HuH-7 (cell line): Measurements from ENCODE around the gene SEZ6.

Source experiments
- DNase-seq: peaks from one replicate; pipeline ENCODE4 v3.0.0; 2011; ENCODE audit warnings: low spot score

SEZ6 gene

GRCh38 chr17:29034510-29034909 is 28.7 kb upstream of the SEZ6 start:
- no peak for DNase-seq

DNA sequence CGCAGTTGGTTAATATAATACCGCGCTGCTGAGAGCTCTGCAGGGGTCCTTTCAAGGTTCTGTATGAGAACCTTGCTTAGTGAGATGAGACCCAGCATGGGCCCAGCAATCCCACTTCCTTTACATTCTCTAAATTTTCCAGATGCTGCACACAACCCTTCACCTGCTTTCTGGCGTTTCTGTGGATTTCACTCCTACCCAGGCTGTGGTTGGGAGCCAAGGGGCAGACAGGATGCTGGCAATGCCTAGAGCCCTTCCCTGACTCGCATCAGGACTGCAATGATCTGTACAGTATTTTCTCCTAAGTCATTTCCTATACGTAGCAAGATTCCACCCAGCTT is 27.0 kb upstream of the SEZ6 start:
- DNase-seq, result no peak

DNA sequence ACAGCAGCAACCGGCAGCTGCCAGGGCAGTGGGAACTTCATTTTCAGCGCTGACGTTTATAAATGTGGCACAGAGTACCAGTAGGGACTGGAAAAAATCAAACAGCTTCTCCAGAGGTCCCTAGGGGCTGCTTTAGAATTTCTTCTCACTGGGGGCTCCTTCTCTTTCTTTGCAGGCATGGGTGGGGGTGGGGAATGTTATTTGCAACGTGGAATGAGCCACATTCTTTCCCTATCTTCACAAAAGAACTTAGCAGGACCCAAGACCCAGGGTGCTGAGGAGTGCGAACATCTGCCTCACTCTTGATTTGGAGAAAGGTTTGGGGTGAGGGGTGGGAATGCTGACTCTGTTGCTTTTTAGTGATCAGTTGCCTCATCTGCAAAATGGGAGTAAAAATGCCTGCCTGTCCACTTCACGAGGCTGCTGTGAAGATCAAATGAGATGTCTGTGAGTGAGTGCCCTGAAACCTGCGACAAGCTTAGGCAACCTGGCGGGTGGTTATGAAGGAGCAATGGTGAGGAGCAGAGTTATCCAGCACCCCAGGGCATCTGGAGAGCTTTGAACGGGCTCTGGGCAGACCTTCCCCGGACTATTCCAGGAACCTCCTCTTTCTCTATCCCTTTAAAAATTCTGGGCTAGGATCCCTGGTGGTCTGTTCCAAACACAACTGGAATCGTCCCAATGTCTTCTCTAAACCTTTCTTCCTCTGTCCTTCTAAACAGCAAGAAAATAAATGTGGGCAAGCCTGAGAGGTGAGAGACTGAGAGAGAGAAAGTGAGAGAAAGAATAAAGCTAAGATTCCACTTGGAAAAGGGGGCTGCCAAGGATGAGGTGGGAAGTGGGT is 26.4 kb upstream of the SEZ6 start:
- DNase-seq, result no peak

DNA sequence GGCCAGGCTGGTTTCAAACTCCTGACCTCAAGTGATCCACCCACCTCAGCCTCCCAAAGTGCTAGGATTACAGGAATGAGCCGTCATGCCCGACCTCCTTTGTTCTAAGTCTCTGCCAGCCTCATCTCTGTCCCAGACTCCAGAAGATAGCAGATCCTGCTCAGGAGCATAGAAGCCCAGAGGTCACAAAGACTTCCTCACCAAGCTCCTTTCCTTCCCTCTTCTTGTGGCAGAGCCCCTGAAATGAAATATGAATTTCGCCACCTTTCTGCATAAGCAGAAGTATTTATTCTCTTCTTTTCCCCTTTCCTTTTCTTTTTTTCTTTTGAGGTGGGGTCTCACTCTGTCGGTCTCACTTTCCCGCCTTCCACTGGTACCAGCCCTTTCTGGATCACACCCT is 25.7 kb upstream of the SEZ6 start:
- no peak for DNase-seq

- no peak for DNase-seq
These were observed 18.6 kb upstream of the SEZ6 start for GRCh38 chr17:29024316-29024952.

GRCh38 chr17:29022074-29022473 is 16.2 kb upstream of the SEZ6 start:
- DNase-seq, result no peak

GRCh38 chr17:29021226-29021625 is 15.4 kb upstream of the SEZ6 start:
- no peak for DNase-seq

DNA sequence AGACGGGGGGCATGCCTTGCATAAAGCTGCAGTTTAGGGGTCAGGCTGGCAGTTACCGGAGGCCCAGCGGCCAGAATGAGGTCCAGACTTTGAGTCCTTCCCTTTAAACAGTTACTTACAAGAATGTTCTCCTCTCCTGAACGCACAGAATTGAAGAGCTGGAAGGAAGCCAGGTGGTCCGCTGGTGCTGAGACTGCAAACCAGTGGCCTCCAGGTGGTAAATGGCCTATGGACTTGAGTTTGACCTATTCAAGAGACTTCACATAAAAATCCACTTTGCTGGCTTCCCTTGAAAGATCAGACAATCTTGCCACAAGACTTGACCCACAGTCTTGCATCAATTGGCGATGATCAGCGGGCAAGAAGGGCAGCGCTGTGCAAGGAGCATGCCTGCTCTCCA is 14.7 kb upstream of the SEZ6 start:
- no peak for DNase-seq

DNA sequence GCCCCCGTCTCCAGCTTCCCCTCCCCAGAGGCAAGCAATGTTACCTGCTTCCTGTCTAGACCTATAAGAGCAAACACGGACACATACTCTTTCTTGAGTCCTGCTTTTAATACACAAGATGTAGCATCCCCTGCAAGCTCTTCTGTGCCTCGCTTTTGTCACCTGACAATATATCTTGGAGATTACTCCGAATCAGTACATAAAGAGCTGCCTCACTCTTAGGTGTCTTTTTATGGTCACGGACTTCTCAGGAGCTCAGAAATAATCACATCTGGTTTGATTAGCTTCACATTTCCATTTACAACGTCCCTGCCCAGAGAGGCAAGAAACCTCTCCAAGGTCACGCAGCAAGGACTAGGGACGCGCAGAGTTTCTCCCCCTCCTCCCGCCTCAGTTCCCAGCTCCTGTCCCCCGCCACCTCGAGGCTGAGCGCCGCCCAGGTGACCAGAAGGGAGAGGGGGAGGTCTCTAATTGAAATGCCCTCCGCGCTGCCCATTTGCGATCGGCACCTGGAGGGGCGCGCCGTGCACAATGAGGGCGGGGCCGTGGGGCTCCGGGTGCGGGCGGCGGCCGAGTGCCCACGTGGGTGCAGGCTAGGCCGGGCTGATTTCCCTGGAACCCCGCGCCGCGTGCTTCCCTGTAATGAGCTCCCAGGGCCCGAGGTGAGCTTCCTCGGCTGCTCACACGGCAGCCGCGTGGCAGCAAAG is 13.8 kb upstream of the SEZ6 start:
- DNase-seq, result no peak

DNA sequence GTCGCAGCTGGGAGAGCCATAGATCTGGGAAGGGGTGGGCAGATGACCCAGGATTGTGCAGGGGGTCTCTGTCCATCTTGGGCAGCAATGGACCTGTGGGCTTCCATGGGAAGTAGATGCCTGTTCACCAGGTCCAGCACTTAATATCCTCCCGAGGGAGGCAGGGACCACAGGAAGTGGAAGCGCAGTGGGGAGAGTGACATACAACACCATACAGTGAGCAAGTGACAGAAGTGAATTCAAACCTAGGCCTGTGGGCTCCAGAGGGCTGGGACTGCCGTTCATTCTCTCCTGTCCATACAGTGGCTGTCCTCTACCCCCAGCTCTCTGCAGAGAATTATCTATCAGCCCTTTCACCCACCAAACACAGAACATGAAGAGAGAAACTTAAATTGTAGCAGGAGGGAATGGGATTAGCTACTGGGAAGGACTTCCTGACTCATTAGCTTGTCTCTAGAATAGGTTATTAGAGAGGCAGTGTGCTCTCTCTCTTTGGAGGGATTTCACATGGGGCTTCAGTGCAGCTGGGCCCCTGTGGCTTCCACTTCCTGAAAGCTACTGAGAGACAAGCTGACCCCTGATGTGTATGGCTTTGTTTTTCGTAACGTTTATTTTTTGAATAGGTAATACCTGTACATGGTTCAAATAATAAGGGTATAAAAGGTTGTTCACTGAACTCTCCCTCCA is 13.1 kb upstream of the SEZ6 start:
- DNase-seq, result no peak

GRCh38 chr17:29016345-29017210 is 10.7 kb upstream of the SEZ6 start:
- no peak for DNase-seq

DNA sequence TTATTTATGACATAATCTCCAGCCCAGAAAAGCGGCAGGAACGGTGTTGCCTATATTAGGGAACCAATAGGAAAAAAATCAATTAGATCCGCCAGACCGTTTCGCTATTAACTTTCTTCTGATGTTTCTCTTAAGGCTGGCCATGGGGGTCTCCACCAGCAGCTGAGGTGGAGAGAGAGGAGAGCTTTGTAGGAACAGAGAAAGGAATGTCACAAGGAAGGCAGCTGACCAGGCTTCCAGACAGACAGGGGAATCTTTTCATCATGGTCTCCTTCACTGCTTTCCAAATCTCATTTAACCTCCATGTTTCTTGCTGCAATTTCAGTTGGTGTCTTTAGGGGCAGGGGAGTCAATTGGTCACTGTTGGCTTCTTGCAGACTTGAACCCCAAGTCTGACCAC is 8.9 kb upstream of the SEZ6 start:
- DNase-seq, result no peak

GRCh38 chr17:29012535-29012934 is 6.7 kb upstream of the SEZ6 start:
- DNase-seq, result no peak

GRCh38 chr17:29010586-29010985 is 4.8 kb upstream of the SEZ6 start:
- DNase-seq, result no peak

GRCh38 chr17:29010129-29010528 is 4.3 kb upstream of the SEZ6 start:
- DNase-seq, result no peak

DNA sequence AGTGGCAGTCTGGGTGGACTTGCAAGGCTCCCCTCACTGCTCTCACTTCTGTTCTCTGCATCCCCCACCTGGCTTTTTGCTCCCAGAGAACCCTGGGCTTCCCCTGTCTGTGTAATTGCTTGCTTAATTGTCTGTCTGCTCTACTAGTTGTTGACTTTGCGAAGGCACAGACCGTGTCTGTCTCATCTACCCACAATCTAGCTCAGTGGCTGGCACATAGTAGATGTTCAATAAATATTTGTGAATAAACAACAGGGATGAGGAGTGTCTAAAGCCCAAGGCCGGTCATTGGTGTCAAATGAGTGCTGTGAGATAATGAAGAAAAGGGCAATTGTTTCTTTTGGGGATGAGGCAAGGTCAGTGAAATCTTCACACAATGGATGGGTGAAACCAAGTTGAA is 2.8 kb upstream of the SEZ6 start:
- DNase-seq, result no peak

GRCh38 chr17:29007860-29008455 is 2.1 kb upstream of the SEZ6 start:
- DNase-seq, result no peak

DNA sequence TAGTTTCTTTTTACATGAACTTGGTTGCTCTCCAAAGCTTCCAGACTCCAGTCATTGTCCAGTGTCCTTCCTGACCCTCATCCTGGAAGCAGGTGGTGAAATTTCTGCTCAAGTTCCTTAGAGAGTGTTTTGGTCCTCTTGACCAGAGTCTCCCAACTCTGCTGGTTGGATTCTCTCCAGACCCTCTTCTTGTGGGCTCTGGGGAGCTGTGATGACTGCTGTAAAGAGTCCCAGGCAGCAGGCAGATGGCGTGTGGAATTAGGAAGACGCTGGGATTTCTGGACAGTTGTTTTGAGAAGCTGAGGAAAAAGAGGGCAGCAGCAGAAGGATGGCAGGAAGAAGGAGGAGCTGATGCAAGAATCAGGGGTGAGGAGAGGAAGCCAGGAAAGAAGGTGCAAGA is 1.6 kb upstream of the SEZ6 start:
- DNase-seq, result no peak

DNA sequence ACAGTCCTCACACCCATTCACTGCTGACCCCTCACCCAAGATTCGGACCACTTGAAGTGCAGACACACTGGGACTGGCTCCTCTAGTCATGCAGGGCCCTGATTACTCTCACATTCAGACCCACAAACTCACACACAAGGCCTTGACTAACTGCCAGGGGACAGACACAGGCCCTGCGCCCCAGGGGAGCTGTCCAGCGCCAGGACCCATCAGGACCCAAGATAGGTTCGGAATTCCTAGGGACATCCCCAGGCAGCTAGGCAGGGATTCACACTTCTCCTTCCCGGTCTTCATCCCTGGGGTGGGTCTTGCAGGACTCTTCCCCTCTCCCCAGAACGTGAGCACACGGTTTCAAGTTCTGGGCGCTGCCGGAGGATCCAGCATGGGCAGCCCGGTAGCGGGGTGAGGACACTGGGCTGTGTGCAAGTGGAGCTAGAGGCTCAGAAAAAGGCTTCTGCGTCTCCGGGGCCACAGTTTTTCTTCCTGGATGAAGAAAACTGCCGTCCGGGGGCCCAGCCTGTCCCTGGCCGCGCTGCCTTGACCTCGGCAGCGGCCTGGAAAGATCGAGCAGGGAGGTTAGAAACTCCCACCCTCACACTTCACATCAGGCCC is 1.6 kb downstream of the SEZ6 start:
- DNase-seq, result no peak

- DNase-seq, result no peak
These were observed 2.5 kb downstream of the SEZ6 start for GRCh38 chr17:29003289-29003688.

- no peak for DNase-seq
These were observed 3.0 kb downstream of the SEZ6 start for GRCh38 chr17:29002811-29003210.
